WTC11 (cell line): ENCODE measurements around the gene RAD9A. TPM values are rescaled to one million over a fixed set of nuclear protein-coding genes. Genes with fewer than 3 reads are reported as not detected.
A peak's percentile ranks its signal among the peaks of the same experiment; 100 is the strongest.

Experiments
- ATAC-seq: fragments of 200-7000 bp; cut with Tn5 transposase; 2 replicates; pipeline ENCODE4 v1.10.0; 2021; ENCODE audit warnings: mild to moderate bottlenecking, moderate library complexity
- CTCF ChIA-PET: fragments of 300-600 bp; sonication (Branson Sonifier 250); formaldehyde crosslinking; loops from one replicate; lab custom pipeline; 2021; ENCODE audit warnings: antibody characterized with exemption; lab: Charles Lee
- POLR2A ChIA-PET: fragments of 350-600 bp; sonication (Branson Sonifier 250); formaldehyde crosslinking; loops from one replicate; lab custom pipeline; 2021; ENCODE audit warnings: antibody characterized with exemption; lab: Charles Lee
- DNase-seq: peaks from one replicate; pipeline ENCODE4 v3.0.0; 2021; ENCODE audit warnings: low spot score
- H3K27ac Mint-ChIP-seq: 2 replicates; pipeline ENCODE4 v1.8.0; 2021; ENCODE audit warnings: mixed read lengths
- H3K27me3 Mint-ChIP-seq: 2 replicates; pipeline ENCODE4 v1.8.0; 2021; ENCODE audit warnings: low read depth, mild to moderate bottlenecking, moderate library complexity, mixed read lengths
- H3K36me3 Mint-ChIP-seq: 2 replicates; pipeline ENCODE4 v1.8.0; 2021; ENCODE audit warnings: mixed read lengths
- H3K4me1 Mint-ChIP-seq: 2 replicates; pipeline ENCODE4 v1.8.0; 2022; ENCODE audit warnings: mixed read lengths
- H3K4me3 Mint-ChIP-seq: 2 replicates; pipeline ENCODE4 v1.8.0; 2021; ENCODE audit warnings: mild to moderate bottlenecking, moderate library complexity, mixed read lengths
- H3K9me3 Mint-ChIP-seq: 2 replicates; pipeline ENCODE4 v1.8.0; 2021; ENCODE audit warnings: mixed read lengths
- CREB1 ChIP-seq: sonication (generic); formaldehyde crosslinking; IDR thresholded peaks from 2 replicates; pipeline ENCODE4 v1.8.0; 2023; ENCODE audit warnings: mild to moderate bottlenecking, missing genetic modification reagents
- EMX1 ChIP-seq: fragments of 250-450 bp; sonication (Bioruptor Pico); IDR thresholded peaks from 2 replicates; pipeline ENCODE4 v1.8.0; 2021; ENCODE audit warnings: mild to moderate bottlenecking
- MYBL2 ChIP-seq: sonication (generic); formaldehyde crosslinking; IDR thresholded peaks from 2 replicates; pipeline ENCODE4 v1.8.1; 2023; ENCODE audit warnings: mild to moderate bottlenecking, moderate library complexity, missing genetic modification reagents
- NFYB ChIP-seq: sonication (generic); formaldehyde crosslinking; conservative IDR thresholded peaks from 2 replicates; pipeline ENCODE4 v1.8.0; 2022; ENCODE audit warnings: low read depth, missing genetic modification reagents
- NR1H2 ChIP-seq: sonication (generic); formaldehyde crosslinking; IDR thresholded peaks from 2 replicates; pipeline ENCODE4 v1.9.0; 2021; ENCODE audit warnings: mild to moderate bottlenecking, moderate library complexity, missing genetic modification reagents
- NR2C2 ChIP-seq: sonication (generic); formaldehyde crosslinking; IDR thresholded peaks from 2 replicates; pipeline ENCODE4 v1.8.0; 2022; ENCODE audit warnings: mild to moderate bottlenecking, missing genetic modification reagents
- SP1 ChIP-seq: sonication (generic); formaldehyde crosslinking; conservative IDR thresholded peaks from 2 replicates; pipeline ENCODE4 v1.8.1; 2022; ENCODE audit warnings: missing genetic modification reagents
- TEAD1 ChIP-seq: sonication (generic); formaldehyde crosslinking; IDR thresholded peaks from 2 replicates; pipeline ENCODE4 v1.8.0; 2022; ENCODE audit warnings: mild to moderate bottlenecking, missing genetic modification reagents
- ZNF423 ChIP-seq: fragments of 250-450 bp; sonication (Bioruptor Pico); IDR thresholded peaks from 2 replicates; pipeline ENCODE4 v2.1.2; 2022; ENCODE audit warnings: mild to moderate bottlenecking, moderate library complexity
- total RNA-seq: library from RNA; stranded (reverse); gene quantifications from 3 replicates; pipeline ENCODE4 v1.2.3, GENCODE V29; 2021
- TF ChIP-seq, protein P1 (sequence below): sonication (generic); formaldehyde crosslinking; IDR thresholded peaks from 2 replicates; pipeline ENCODE4 v1.8.1; 2022; ENCODE audit warnings: low read depth, missing genetic modification reagents, borderline replicate concordance
- TF ChIP-seq, protein P2 (sequence below): sonication (generic); formaldehyde crosslinking; conservative IDR thresholded peaks from 2 replicates; pipeline ENCODE4 v1.8.1; 2023; ENCODE audit warnings: mild to moderate bottlenecking, low read depth, missing genetic modification reagents, moderate library complexity
- TF ChIP-seq, protein P3 (sequence below): fragments of 250-450 bp; sonication (Bioruptor Pico); IDR thresholded peaks from 2 replicates; pipeline ENCODE4 v1.9.0; 2021; ENCODE audit warnings: mild to moderate bottlenecking
- TF ChIP-seq, protein P4 (sequence below): fragments of 200-600 bp; IDR thresholded peaks from 2 replicates; pipeline ENCODE4 v1.8.0; 2022; ENCODE audit warnings: antibody characterized with exemption
- TF ChIP-seq, protein P5 (sequence below): sonication (generic); formaldehyde crosslinking; IDR thresholded peaks from 2 replicates; pipeline ENCODE4 v1.8.1; 2023; ENCODE audit warnings: mild to moderate bottlenecking, missing genetic modification reagents, moderate library complexity
- TF ChIP-seq, protein P6 (sequence below): sonication (generic); formaldehyde crosslinking; IDR thresholded peaks from 2 replicates; pipeline ENCODE4 v1.8.0; 2023; ENCODE audit warnings: missing genetic modification reagents

RAD9A gene
- total RNA-seq, 1 experiment from 2014 or later: 45.5 TPM

DNA sequence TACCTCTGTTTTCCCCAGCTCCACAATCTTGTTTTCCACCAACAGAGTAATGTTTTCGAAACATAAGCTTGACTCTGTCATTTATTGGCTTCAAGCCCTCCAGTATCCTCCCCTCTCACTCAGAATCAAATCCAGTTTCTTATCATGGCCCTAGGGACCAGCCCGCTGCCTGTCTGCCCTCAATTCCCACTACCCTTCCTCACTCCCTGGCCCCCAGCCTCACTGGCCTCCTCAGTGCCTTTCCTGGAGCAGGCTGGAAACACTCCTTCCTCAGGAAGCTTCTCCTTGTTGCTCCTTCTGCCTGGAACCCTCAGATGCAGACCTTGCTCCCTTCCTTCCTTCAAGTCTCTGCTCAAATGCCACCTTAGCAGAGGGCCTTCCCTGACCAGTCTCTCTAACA, 42.3 kb upstream of the RAD9A start:
- ATAC-seq (no peak), DNase-seq (no peak)
- no peaks in the 10 kb centered on the region for H3K36me3 Mint-ChIP-seq
- ChIA-PET CTCF (interaction anchor here (0.8 to 10.1 kb wide), 6 partner anchors 26 to 87 kb away, joined by 3 to 842 read pairs (median 4); partner anchors contain the start of genes CLCF1 and RAD9A), POLR2A (no interaction called here)
- no peaks in the 10 kb centered on the region; the same call in 1 of the 2 replicates for H3K27me3 Mint-ChIP-seq
- no peak for TF ChIP-seq EMX1 (CRISPR knock-in tag)
- TF ChIP-seq MYBL2 (CRISPR knock-in tag): no peak
- no peak for TF ChIP-seq NFYB (CRISPR knock-in tag)
- TF ChIP-seq, protein P1, sequence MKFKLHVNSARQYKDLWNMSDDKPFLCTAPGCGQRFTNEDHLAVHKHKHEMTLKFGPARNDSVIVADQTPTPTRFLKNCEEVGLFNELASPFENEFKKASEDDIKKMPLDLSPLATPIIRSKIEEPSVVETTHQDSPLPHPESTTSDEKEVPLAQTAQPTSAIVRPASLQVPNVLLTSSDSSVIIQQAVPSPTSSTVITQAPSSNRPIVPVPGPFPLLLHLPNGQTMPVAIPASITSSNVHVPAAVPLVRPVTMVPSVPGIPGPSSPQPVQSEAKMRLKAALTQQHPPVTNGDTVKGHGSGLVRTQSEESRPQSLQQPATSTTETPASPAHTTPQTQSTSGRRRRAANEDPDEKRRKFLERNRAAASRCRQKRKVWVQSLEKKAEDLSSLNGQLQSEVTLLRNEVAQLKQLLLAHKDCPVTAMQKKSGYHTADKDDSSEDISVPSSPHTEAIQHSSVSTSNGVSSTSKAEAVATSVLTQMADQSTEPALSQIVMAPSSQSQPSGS (CRISPR knock-in tag): no peak
- TF ChIP-seq, protein P2, sequence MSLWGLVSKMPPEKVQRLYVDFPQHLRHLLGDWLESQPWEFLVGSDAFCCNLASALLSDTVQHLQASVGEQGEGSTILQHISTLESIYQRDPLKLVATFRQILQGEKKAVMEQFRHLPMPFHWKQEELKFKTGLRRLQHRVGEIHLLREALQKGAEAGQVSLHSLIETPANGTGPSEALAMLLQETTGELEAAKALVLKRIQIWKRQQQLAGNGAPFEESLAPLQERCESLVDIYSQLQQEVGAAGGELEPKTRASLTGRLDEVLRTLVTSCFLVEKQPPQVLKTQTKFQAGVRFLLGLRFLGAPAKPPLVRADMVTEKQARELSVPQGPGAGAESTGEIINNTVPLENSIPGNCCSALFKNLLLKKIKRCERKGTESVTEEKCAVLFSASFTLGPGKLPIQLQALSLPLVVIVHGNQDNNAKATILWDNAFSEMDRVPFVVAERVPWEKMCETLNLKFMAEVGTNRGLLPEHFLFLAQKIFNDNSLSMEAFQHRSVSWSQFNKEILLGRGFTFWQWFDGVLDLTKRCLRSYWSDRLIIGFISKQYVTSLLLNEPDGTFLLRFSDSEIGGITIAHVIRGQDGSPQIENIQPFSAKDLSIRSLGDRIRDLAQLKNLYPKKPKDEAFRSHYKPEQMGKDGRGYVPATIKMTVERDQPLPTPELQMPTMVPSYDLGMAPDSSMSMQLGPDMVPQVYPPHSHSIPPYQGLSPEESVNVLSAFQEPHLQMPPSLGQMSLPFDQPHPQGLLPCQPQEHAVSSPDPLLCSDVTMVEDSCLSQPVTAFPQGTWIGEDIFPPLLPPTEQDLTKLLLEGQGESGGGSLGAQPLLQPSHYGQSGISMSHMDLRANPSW (CRISPR knock-in tag): no peak
- TF ChIP-seq NR2C2 (CRISPR knock-in tag): no peak
- no peak for TF ChIP-seq CREB1 (CRISPR knock-in tag)
- no peak for TF ChIP-seq NR1H2 (CRISPR knock-in tag)
- H3K9me3 Mint-ChIP-seq: no peaks in the 10 kb centered on the region
- H3K4me3 Mint-ChIP-seq: no peak overlapping the region
- H3K27ac Mint-ChIP-seq: peak overlapping the region; percentile 1; the same call in 1 of the 2 replicates
- peaks cover 22% of the 10 kb centered on the region for H3K4me1 Mint-ChIP-seq

DNA sequence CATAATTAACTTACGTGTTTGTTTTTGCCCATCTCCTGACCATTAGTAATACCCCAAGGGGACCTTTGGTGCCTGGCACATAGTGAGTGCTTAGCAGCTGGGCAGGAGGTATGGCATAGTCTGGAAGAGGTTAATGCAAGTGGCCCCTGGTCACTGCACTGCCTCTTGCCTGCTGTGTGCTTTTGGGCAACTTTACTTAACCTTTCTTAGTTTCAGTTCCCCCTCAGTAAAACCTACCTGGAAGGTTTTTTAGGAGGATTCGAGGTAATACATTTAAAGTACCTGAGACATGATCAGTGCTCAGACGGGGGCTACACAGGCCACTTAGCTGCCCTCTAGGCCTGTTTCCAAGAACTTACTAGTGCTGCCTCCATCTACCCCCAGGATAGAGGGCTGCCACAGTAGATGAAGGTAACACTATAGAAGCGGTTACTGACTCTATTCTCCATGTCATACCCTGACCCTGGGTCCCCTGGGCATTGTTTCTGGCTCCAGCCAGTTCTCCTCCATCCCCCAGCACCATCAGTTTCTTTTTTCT, 41.8 kb upstream of the RAD9A start:
- POLR2A ChIA-PET: no interaction called here
- CTCF ChIA-PET: interaction anchor here (0.6 to 10.1 kb wide), 11 partner anchors 8 to 248 kb away, joined by 3 to 842 read pairs (median 13); partner anchors contain the start of genes CLCF1, CORO1B, RAD9A and SSH3
- ATAC-seq: no peak

DNA sequence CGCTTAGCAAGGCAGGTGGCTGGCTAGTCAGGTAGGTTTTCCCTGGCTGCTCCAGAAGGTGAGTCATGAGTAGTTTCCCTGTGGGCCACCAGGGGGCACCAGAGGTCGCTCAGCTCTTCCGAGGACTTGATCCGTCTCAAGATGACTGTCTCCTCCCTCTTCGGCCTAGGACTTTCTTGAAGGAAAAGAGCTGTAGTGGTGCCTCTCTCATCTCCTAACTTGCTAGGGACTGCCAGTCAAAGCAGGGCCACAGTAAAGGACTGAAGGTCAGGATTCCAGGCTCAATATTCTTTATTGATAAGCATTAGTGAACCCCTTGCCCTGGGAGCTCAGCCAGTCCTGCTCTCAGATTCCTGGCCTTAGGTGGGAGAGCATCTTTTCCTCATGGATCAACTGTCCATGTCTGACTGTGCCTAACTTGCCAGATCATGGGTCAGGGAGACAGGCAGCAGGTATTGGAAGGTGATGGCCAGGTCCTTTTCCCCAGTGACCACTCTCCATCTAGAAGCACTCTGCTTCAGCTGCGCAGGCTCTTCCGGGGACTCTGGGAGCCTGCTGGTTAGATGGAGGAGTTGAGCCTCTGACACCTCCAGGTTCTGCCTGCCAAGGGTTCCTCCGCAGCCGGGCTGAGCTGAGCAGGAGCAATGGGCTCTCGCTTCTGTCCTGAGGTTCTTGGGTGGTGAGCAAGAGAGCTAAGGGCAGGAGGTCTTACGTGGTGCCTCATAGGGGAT, 40.3 kb upstream of the RAD9A start:
- peak; percentile 62 for DNase-seq
- peak; percentile 43 for ATAC-seq
- Mint-ChIP-seq H3K27ac (peak overlapping the region; percentile 49; the same call in 1 of the 2 replicates), H3K4me3 (peak overlapping the region; percentile 56), H3K36me3 (no peaks in the 10 kb centered on the region), H3K27me3 (no peaks in the 10 kb centered on the region; the same call in 1 of the 2 replicates), H3K9me3 (no peaks in the 10 kb centered on the region), H3K4me1 (peaks cover 25% of the 10 kb centered on the region)
- ChIA-PET CTCF (interaction anchor here (0.6 to 10.1 kb wide), 48 partner anchors 9 to 677 kb away, joined by 3 to 842 read pairs (median 5); partner anchors contain the start of genes CLCF1, CORO1B, NUDT8 and PPP1CA), POLR2A (interaction anchor here (0.5 kb wide), 1 partner anchor 1404 kb away, joined by 3 read pairs; no protein-coding TSS in a partner anchor)
- TF ChIP-seq, protein P3, sequence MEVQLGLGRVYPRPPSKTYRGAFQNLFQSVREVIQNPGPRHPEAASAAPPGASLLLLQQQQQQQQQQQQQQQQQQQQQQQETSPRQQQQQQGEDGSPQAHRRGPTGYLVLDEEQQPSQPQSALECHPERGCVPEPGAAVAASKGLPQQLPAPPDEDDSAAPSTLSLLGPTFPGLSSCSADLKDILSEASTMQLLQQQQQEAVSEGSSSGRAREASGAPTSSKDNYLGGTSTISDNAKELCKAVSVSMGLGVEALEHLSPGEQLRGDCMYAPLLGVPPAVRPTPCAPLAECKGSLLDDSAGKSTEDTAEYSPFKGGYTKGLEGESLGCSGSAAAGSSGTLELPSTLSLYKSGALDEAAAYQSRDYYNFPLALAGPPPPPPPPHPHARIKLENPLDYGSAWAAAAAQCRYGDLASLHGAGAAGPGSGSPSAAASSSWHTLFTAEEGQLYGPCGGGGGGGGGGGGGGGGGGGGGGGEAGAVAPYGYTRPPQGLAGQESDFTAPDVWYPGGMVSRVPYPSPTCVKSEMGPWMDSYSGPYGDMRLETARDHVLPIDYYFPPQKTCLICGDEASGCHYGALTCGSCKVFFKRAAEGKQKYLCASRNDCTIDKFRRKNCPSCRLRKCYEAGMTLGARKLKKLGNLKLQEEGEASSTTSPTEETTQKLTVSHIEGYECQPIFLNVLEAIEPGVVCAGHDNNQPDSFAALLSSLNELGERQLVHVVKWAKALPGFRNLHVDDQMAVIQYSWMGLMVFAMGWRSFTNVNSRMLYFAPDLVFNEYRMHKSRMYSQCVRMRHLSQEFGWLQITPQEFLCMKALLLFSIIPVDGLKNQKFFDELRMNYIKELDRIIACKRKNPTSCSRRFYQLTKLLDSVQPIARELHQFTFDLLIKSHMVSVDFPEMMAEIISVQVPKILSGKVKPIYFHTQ: no peak
- TF ChIP-seq, protein P1 (CRISPR knock-in tag): no peak
- TF ChIP-seq, protein P4, sequence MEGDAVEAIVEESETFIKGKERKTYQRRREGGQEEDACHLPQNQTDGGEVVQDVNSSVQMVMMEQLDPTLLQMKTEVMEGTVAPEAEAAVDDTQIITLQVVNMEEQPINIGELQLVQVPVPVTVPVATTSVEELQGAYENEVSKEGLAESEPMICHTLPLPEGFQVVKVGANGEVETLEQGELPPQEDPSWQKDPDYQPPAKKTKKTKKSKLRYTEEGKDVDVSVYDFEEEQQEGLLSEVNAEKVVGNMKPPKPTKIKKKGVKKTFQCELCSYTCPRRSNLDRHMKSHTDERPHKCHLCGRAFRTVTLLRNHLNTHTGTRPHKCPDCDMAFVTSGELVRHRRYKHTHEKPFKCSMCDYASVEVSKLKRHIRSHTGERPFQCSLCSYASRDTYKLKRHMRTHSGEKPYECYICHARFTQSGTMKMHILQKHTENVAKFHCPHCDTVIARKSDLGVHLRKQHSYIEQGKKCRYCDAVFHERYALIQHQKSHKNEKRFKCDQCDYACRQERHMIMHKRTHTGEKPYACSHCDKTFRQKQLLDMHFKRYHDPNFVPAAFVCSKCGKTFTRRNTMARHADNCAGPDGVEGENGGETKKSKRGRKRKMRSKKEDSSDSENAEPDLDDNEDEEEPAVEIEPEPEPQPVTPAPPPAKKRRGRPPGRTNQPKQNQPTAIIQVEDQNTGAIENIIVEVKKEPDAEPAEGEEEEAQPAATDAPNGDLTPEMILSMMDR: peak; percentile 92

More for the DNA sequence above, 41.8 kb upstream of the RAD9A start:
- peaks cover 28% of the 10 kb centered on the region for H3K4me1 Mint-ChIP-seq
- no peak overlapping the region for H3K4me3 Mint-ChIP-seq
- H3K9me3 Mint-ChIP-seq: no peaks in the 10 kb centered on the region
- H3K27ac Mint-ChIP-seq: 0 out of 2 replicates have a peak overlapping the region, but pooled peaks have one; percentile 1
- TF ChIP-seq CREB1 (CRISPR knock-in tag): no peak
- TF ChIP-seq MYBL2 (CRISPR knock-in tag): no peak
- no peak for TF ChIP-seq TEAD1
- TF ChIP-seq, protein P5, sequence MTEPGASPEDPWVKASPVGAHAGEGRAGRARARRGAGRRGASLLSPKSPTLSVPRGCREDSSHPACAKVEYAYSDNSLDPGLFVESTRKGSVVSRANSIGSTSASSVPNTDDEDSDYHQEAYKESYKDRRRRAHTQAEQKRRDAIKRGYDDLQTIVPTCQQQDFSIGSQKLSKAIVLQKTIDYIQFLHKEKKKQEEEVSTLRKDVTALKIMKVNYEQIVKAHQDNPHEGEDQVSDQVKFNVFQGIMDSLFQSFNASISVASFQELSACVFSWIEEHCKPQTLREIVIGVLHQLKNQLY (CRISPR knock-in tag): no peak
- no peak for TF ChIP-seq SP1 (CRISPR knock-in tag)
- TF ChIP-seq, protein P6, sequence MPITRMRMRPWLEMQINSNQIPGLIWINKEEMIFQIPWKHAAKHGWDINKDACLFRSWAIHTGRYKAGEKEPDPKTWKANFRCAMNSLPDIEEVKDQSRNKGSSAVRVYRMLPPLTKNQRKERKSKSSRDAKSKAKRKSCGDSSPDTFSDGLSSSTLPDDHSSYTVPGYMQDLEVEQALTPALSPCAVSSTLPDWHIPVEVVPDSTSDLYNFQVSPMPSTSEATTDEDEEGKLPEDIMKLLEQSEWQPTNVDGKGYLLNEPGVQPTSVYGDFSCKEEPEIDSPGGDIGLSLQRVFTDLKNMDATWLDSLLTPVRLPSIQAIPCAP (CRISPR knock-in tag): no peak
- TF ChIP-seq ZNF423 (CRISPR knock-in tag): no peak
- TF ChIP-seq, all 79 proteins: peak for 0
- H3K27me3 Mint-ChIP-seq: no peaks in the 10 kb centered on the region; the same call in 1 of the 2 replicates
- H3K36me3 Mint-ChIP-seq: no peaks in the 10 kb centered on the region
- DNase-seq: no peak
